Nephron (organoid): Measurements from ENCODE around the gene SRPK3.
A peak's percentile ranks its signal among the peaks of the same experiment; 100 is the strongest.
"Not testable (repeated sequence)": the region's sequence is repeated elsewhere in the genome, so short reads cannot be mapped to it uniquely, and the experiment has no call there.

Source experiments
- H3K27ac Mint-ChIP-seq, 3 experiments: 2 replicates each; pipeline ENCODE4 v1.8.0; 2020; ENCODE audit warnings: mixed read lengths in 3 of 3, mild to moderate bottlenecking in 2 of 3, moderate library complexity in 1 of 3
- H3K27me3 Mint-ChIP-seq: 2 replicates; pipeline ENCODE4 v1.8.0; 2021; ENCODE audit warnings: low read depth, mild to moderate bottlenecking, moderate library complexity, mixed read lengths
- H3K36me3 Mint-ChIP-seq: 2 replicates; pipeline ENCODE4 v1.8.0; 2020; ENCODE audit warnings: low read depth, mixed read lengths
- H3K4me1 Mint-ChIP-seq: 2 replicates; pipeline ENCODE4 v1.8.0; 2020; ENCODE audit warnings: mixed read lengths
- H3K4me3 Mint-ChIP-seq, 3 experiments: 2 replicates each; pipeline ENCODE4 v1.8.0; 2020; ENCODE audit warnings: mild to moderate bottlenecking in 3 of 3, mixed read lengths in 3 of 3, moderate library complexity in 2 of 3
- H3K9me3 Mint-ChIP-seq: 2 replicates; pipeline ENCODE4 v1.8.0; 2020; ENCODE audit warnings: mixed read lengths
- TF ChIP-seq, protein P1 (sequence below), 3 experiments: fragments of 200-600 bp; sonication (generic); IDR thresholded peaks; one replicate each; pipeline ENCODE4 v1.5.0; 2021; ENCODE audit warnings: antibody characterized with exemption in 3 of 3; ENCODE audit not compliant: unreplicated experiment in 3 of 3

SRPK3 gene

DNA sequence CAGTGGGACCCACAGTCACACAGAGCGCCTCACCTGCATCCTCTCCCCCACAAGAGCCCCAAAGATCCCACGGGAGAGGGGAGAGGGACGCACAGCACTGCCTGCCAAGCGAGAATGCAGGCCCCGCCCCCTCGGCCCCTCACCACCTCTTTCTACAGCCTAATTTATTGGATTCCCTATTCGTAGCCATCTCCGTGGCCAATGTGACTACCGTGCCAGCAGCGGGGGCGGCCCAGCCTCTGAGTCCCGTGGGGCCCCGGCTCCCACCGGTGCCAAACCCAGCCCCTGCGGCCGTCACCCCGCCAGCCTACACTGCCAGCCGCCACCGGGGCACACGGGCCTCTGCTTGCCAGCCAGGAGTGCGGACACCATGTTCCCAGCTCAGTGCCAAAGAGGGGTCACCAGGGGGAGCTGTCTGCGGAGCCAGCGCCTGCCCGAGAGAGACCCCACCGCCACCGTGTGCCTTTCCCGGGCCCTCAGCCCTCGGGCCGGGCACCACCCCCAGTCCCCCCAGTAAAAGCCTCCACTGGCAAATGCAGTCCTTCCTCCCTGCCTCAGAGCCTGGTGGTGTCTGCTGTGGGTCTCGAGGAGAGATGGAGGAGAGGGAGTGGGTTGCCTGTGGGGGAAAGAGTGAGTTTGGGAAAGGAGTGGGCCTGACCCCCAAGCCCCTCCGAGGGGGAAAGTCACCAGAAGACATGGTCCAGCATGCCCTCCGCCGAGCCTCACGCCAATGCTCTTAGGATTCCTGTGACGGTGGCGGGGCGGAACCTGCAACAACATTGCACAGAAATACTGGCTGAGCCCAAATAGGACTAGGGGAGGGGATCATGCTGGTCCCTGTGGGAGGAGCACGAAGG lies 36.4 kb upstream of the SRPK3 start:
- Mint-ChIP-seq H3K4me1 (no peaks in the 10 kb centered on the region), H3K27me3 (peaks cover 3% of the 10 kb centered on the region), H3K27ac (no peak overlapping the region), H3K4me3 (peak overlapping the region; percentile 9 to 46 (median 19)), H3K36me3 (no peaks in the 10 kb centered on the region), H3K9me3 (peaks cover 11% of the 10 kb centered on the region)
- TF ChIP-seq, protein P1, sequence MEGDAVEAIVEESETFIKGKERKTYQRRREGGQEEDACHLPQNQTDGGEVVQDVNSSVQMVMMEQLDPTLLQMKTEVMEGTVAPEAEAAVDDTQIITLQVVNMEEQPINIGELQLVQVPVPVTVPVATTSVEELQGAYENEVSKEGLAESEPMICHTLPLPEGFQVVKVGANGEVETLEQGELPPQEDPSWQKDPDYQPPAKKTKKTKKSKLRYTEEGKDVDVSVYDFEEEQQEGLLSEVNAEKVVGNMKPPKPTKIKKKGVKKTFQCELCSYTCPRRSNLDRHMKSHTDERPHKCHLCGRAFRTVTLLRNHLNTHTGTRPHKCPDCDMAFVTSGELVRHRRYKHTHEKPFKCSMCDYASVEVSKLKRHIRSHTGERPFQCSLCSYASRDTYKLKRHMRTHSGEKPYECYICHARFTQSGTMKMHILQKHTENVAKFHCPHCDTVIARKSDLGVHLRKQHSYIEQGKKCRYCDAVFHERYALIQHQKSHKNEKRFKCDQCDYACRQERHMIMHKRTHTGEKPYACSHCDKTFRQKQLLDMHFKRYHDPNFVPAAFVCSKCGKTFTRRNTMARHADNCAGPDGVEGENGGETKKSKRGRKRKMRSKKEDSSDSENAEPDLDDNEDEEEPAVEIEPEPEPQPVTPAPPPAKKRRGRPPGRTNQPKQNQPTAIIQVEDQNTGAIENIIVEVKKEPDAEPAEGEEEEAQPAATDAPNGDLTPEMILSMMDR (IDR thresholded peaks at IDR 0.05; ENCODE audit: unreplicated experiment in 3 of 3), result no peak

- H3K36me3 Mint-ChIP-seq, H3K27me3 Mint-ChIP-seq, H3K27ac Mint-ChIP-seq, H3K4me1 Mint-ChIP-seq, H3K4me3 Mint-ChIP-seq: not testable (repeated sequence)
- H3K9me3 Mint-ChIP-seq, result peaks cover 17% of the 10 kb centered on the region
Measured at GRCh38 chrX:153745067-153745433, 35.8 kb upstream of the SRPK3 start.

- TF ChIP-seq, protein P1 (IDR thresholded peaks at IDR 0.05; ENCODE audit: unreplicated experiment in 3 of 3), result no peak
- H3K27me3 Mint-ChIP-seq, result peaks cover 3% of the 10 kb centered on the region
- H3K4me1 Mint-ChIP-seq, result no peaks in the 10 kb centered on the region
- peaks cover 18% of the 10 kb centered on the region for H3K9me3 Mint-ChIP-seq
- no peak overlapping the region for H3K27ac Mint-ChIP-seq
- H3K36me3 Mint-ChIP-seq, result no peaks in the 10 kb centered on the region
- no peak overlapping the region for H3K4me3 Mint-ChIP-seq
Measured at GRCh38 chrX:153746359-153746758, 34.5 kb upstream of the SRPK3 start.

- H3K4me3 Mint-ChIP-seq, H3K27me3 Mint-ChIP-seq, H3K36me3 Mint-ChIP-seq, H3K4me1 Mint-ChIP-seq, H3K27ac Mint-ChIP-seq: not testable (repeated sequence)
- H3K9me3 Mint-ChIP-seq, result peaks cover 18% of the 10 kb centered on the region
Measured at GRCh38 chrX:153746991-153747390, 33.9 kb upstream of the SRPK3 start.

DNA sequence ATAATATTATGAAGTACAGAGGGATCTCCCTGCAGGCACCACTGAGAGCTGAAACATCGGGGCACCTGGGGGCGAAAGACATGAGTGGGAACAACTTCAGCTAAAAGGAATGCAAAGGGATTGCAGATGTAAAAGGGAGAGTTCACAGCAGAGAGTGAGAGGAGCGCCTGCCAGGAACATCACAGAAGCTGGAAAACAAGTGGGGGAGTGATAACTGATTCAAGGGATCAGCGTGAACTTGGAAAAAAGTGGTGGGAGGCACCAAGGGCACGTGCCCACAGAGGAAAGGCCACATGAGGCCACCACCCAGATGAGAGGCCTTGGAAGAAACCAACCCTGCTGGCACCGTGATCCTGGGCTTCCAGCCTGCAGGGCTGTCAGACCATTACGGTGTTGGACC lies 31.8 kb upstream of the SRPK3 start:
- not testable (repeated sequence) for H3K27me3 Mint-ChIP-seq, H3K4me1 Mint-ChIP-seq, H3K36me3 Mint-ChIP-seq, H3K4me3 Mint-ChIP-seq, H3K27ac Mint-ChIP-seq
- peaks cover 26% of the 10 kb centered on the region for H3K9me3 Mint-ChIP-seq

DNA sequence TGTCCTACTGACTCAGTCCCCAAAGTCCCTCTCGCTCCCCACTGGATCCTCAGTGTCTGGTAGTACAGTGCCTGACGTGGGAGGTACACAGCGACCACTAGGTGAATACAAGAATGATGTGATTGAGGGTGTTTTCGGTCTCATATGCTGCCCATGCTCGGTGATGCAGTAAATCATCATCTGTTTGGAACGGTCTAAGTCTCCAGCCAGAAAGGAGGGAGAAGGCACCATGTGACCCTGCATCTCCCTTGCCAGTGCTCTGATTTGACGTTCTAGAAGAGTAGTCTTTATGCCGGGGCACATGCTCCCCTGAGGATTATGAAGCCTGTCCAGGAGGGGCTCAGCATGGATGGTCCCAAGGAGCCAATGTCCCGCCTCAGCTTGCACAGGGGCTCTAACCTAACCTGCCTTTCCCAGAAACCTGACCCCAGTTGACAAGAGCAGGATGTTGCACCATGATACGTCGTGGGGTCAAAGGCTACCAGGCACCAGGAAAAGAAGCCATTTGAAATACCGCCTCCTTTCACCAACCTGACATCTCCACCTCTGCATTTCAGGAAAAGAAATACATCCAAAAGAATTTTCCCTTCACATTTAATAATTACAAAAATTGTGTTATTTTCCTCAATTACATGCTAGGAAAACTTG lies 30.6 kb upstream of the SRPK3 start:
- Mint-ChIP-seq H3K27ac (no peak overlapping the region), H3K27me3 (peaks cover 4% of the 10 kb centered on the region), H3K4me3 (no peak overlapping the region), H3K36me3 (no peaks in the 10 kb centered on the region), H3K4me1 (no peaks in the 10 kb centered on the region), H3K9me3 (peaks cover 28% of the 10 kb centered on the region)
- TF ChIP-seq, protein P1 (IDR thresholded peaks at IDR 0.05; ENCODE audit: unreplicated experiment in 3 of 3), result no peak

DNA sequence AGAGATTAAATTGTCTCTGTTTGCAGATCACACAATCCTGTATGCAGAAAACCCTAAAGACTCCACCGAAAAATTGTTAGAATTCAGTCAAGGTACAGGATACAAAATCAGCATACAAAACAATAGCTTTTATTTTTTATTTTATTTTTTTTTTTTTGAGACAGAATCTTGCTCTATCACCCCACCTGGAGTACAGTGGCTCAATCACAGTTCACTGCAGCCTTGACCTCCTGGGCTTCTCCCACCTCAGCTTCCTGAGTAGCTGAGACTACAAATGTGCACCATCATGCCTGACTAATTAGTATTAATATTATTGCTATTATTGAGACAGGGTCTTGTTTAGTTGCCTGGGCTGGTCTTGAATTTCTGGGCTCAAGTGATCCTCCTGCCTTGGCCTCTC lies 25.7 kb upstream of the SRPK3 start:
- no peaks in the 10 kb centered on the region for H3K4me1 Mint-ChIP-seq
- H3K27ac Mint-ChIP-seq, result no peak overlapping the region
- H3K4me3 Mint-ChIP-seq, result no peak overlapping the region
- peaks cover 28% of the 10 kb centered on the region for H3K9me3 Mint-ChIP-seq
- TF ChIP-seq, protein P1 (IDR thresholded peaks at IDR 0.05; ENCODE audit: unreplicated experiment in 3 of 3), result no peak
- H3K27me3 Mint-ChIP-seq, result peaks cover 4% of the 10 kb centered on the region
- H3K36me3 Mint-ChIP-seq, result no peaks in the 10 kb centered on the region
